Lung (tissue), 12 donors: ENCODE data around the gene CSRNP3. TPM values are rescaled to one million over a fixed set of nuclear protein-coding genes. Genes with fewer than 3 reads are reported as not detected.
A peak's percentile ranks its signal among the peaks of the same experiment; 100 is the strongest.

Experiments used
- ATAC-seq: fragments of 200-7000 bp; cut with Tn5 transposase; one replicate; pipeline ENCODE4 v1.9.1; 2020; ENCODE audit warnings: moderate number of reproducible peaks; ENCODE audit not compliant: insufficient read depth, low FRiP score
- DNase-seq, 3 donors: peaks; one replicate each; pipeline ENCODE4 v3.0.0-alpha.2; 2013 to 2017
- H3K27ac ChIP-seq, 2 donors: one replicate each; pipeline ENCODE4 v1.5.1; 2013; ENCODE audit warnings: mild to moderate bottlenecking in 2 of 2, moderate library complexity in 2 of 2, control low read depth in 1 of 2, inconsistent platforms in 1 of 2, low read depth in 1 of 2, low read length in 1 of 2
- H3K27me3 ChIP-seq, 3 donors: one replicate each; pipeline ENCODE4 v1.5.1; 2013; ENCODE audit warnings: low read length in 2 of 3; ENCODE audit not compliant: control insufficient read depth in 3 of 3, insufficient read depth in 3 of 3
- H3K36me3 ChIP-seq, 4 donors: one replicate each; pipeline ENCODE4 v1.5.1; 2013; ENCODE audit warnings: low read length in 4 of 4, mild to moderate bottlenecking in 1 of 4, moderate library complexity in 1 of 4; ENCODE audit not compliant: control insufficient read depth in 4 of 4, insufficient read depth in 4 of 4
- H3K4me1 ChIP-seq, 5 donors: one replicate each; pipeline ENCODE4 v1.5.1; 2013; ENCODE audit warnings: low read length in 5 of 5, mild to moderate bottlenecking in 2 of 5, moderate library complexity in 1 of 5; ENCODE audit not compliant: control insufficient read depth in 5 of 5, insufficient read depth in 5 of 5
- H3K4me3 ChIP-seq: one replicate; pipeline ENCODE4 v1.5.1; 2013; ENCODE audit warnings: mild to moderate bottlenecking, control low read depth, moderate library complexity
- H3K9ac ChIP-seq, 2 donors: one replicate each; pipeline ENCODE4 v1.5.1; 2013; ENCODE audit warnings: low read length in 2 of 2, control low read depth in 1 of 2; ENCODE audit not compliant: insufficient read depth in 1 of 2
- H3K9me3 ChIP-seq, 4 donors: one replicate each; pipeline ENCODE4 v1.5.1; 2013; ENCODE audit warnings: low read length in 3 of 4, mild to moderate bottlenecking in 1 of 4, moderate library complexity in 1 of 4; ENCODE audit not compliant: control insufficient read depth in 4 of 4, insufficient read depth in 3 of 4
- CTCF ChIP-seq: IDR thresholded peaks from 2 replicates; pipeline ENCODE4 v1.5.1; 2012; ENCODE audit warnings: mild to moderate bottlenecking; ENCODE audit errors: control extremely low read depth, extremely low read depth
- WGBS, 2 donors: extraction: QIAGEN DNeasy Blood & Tissue Kit; methylation state at CpG; one replicate each; pipeline ENCODE4 v1.1.7; 2013; 5-methylcytosine and 5-hydroxymethylcytosine counted together
- polyA plus RNA-seq, 2 donors: library from polyadenylated mRNA; stranded (reverse); fragments of 200-250 nt; gene quantifications; one replicate each; pipeline ENCODE4 v1.2.1, GENCODE V29; 2013
- total RNA-seq, 2 donors: library from RNA; depleted of rRNA in 1 of 2; stranded (reverse); fragments of >200 nt in 1 of 2; gene quantifications; one replicate each; pipeline ENCODE4 v1.2.1, GENCODE V29; 2014 to 2021
- donor health status: control.
- donor health status: control.
- donor health status: Bipolar disorder and iron deficiency.
- donor health status: healthy.
- donor health status: DM: yes; HTN: yes; CAD: no.

The CSRNP3 gene
- total and polyA plus RNA-seq, 4 donors = 0.25 to 8.7 (median 1.8) TPM

- Histone ChIP-seq H3K9me3 (peaks cover 0 to 2% (median 0%) of the 10 kb centered on the region in 4 donors), H3K4me3 (no peak overlapping the region), H3K27me3 (no peaks in the 10 kb centered on the region), H3K36me3 (no peaks in the 10 kb centered on the region), H3K9ac (no peak overlapping the region), H3K4me1 (no peaks in the 10 kb centered on the region), H3K27ac (no peak overlapping the region)
- 62 to 81% methylated on average over 3 of the region's 3 CpGs for WGBS, 2 donors
- TF ChIP-seq CTCF = no peak
- no peak for DNase-seq
- ATAC-seq = no peak
Measured at GRCh38 chr2:165640247-165640929, 170.9 kb downstream of the CSRNP3 start.

DNA sequence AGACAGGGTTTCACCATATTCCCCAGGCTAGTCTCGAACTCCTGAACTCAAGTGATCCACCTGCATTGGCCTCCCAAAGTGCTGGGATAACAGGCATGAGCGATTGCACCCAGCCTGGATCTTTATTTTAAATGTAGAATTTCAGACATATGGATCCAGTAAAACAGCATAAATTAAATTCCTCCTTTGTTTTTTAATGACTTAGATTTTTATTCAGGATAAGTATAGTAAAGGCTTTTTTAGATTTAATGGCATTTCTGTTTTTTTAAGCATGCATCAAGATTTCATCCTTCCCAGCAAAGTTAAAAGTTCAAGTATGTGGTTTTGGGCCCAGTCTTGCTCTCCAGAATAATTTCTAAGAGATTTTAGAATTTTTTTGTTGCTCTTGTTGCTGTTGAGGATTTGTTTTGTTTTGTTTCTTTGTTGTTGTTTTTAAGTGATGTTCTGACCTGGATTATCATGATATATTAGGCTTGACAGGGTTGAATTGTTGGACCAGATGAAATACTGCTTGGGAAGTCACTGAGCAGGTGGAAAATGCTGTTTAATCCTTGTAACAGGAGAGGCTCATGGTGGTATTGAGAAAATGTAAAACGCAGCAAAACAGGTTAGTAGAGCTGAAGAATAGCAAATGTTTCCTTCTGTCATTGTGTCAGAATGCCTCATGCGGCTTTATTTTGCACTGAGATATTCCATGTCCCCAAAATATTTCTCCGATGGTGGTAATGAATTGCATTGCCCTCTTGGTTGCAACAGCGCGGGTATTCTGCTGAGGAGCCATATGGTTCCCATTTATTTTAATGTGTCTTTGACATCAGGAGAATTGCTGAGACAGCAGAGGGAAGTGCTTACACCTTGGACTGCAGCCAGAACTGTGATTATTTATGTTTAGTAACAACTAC is 176.7 kb downstream of the CSRNP3 start:
- Histone ChIP-seq H3K9ac (no peak overlapping the region), H3K27ac (no peak overlapping the region), H3K36me3 (no peaks in the 10 kb centered on the region), H3K4me1 (peaks cover 0 to 13% (median 0%) of the 10 kb centered on the region in 5 donors), H3K27me3 (no peaks in the 10 kb centered on the region), H3K9me3 (peaks cover 0 to 2% (median 0%) of the 10 kb centered on the region in 4 donors), H3K4me3 (no peak overlapping the region)
- DNase-seq (peak in 2 of 3 donors; percentile 26 to 46), ATAC-seq (no peak)
- no peak for TF ChIP-seq CTCF
- WGBS, 2 donors = 71 to 76% methylated on average over 7 of the region's 7 CpGs

- H3K36me3 ChIP-seq = no peaks in the 10 kb centered on the region
- H3K4me3 ChIP-seq = no peak overlapping the region
- no peak for ATAC-seq
- H3K4me1 ChIP-seq = peaks cover 0 to 13% (median 0%) of the 10 kb centered on the region in 5 donors
- no peak overlapping the region for H3K9ac ChIP-seq
- no peak overlapping the region for H3K27ac ChIP-seq
- 91 to 96% methylated on average over 2 of the region's 2 CpGs for WGBS, 2 donors
- H3K27me3 ChIP-seq = no peaks in the 10 kb centered on the region
- peaks cover 0 to 2% (median 0%) of the 10 kb centered on the region in 4 donors for H3K9me3 ChIP-seq
- DNase-seq = no peak
- no peak for TF ChIP-seq CTCF
Measured at GRCh38 chr2:165647409-165647808, 177.9 kb downstream of the CSRNP3 start.
